ENCODE measurements around the gene BMP6.

The BMP6 gene

DNA sequence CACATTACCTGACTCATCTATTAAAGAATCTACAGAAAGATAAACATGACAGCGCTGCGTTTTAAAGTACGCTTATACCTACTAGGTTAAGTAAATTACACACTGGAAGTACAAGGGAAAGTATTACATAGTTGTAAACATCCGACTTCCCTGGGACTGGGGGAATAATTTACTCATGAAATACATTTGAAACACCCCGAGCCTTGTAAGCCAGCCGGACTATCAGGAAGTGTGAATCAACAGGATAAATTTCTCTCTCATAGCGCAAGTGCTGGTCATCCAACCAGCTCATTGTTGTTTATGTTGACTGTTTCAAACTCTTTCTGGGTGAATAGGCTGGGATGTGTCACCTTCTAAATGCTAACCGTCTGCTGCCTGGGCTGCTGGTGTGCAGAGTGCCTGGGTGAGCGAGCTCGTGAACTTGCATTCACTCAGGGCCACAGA, 4.9 kb downstream of the BMP6 start:
- Histone ChIP-seq H3K4me1 (ENCODE audit: insufficient read depth, low read length) (peaks cover 32% of the 10 kb centered on the region), H3K36me3 (ENCODE audit: insufficient read depth, low read length) (no peaks in the 10 kb centered on the region), H3K27ac (ENCODE audit: low read depth, low read length) (no peak overlapping the region), H3K9ac (ENCODE audit: low read depth, low read length) (no peak overlapping the region), H3K4me3 (ENCODE audit: low read length) (no peak overlapping the region), H3K9me3 (ENCODE audit: insufficient read depth, low read depth, low read length) (no peaks in the 10 kb centered on the region), H3K27me3 (ENCODE audit: insufficient read depth, low read length) (peaks cover 54% of the 10 kb centered on the region)
- WGBS, result 88% methylated on average over 10 of the region's 10 CpGs

DNA sequence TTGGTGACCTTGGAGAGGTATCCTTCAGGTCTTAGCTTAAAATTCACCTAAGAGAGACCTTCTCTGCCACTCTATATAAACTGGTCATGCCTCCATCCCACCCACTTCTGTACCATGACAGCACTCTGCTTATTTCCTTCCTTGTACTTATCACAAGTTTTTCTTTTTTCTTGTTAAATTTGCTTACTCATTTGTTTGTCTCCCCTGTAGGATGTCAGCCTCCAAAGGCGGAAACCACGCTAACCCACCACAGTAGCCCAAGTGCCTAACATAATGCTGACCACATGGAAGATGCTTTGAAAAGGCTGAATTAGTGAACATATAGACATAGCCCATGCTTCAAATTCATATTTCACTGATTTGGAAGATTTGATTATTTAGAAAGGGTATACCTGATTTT, 5.4 kb downstream of the BMP6 start:
- peaks cover 32% of the 10 kb centered on the region for H3K4me1 ChIP-seq (ENCODE audit: insufficient read depth, low read length)
- no peaks in the 10 kb centered on the region for H3K9me3 ChIP-seq (ENCODE audit: insufficient read depth, low read depth, low read length)
- H3K36me3 ChIP-seq (ENCODE audit: insufficient read depth, low read length), result no peaks in the 10 kb centered on the region
- no peak overlapping the region for H3K27ac ChIP-seq (ENCODE audit: low read depth, low read length)
- peaks cover 49% of the 10 kb centered on the region for H3K27me3 ChIP-seq (ENCODE audit: insufficient read depth, low read length)
- 100% methylated on average over 2 of the region's 2 CpGs for WGBS
- no peak overlapping the region for H3K9ac ChIP-seq (ENCODE audit: low read depth, low read length)
- H3K4me3 ChIP-seq (ENCODE audit: low read length), result no peak overlapping the region

DNA sequence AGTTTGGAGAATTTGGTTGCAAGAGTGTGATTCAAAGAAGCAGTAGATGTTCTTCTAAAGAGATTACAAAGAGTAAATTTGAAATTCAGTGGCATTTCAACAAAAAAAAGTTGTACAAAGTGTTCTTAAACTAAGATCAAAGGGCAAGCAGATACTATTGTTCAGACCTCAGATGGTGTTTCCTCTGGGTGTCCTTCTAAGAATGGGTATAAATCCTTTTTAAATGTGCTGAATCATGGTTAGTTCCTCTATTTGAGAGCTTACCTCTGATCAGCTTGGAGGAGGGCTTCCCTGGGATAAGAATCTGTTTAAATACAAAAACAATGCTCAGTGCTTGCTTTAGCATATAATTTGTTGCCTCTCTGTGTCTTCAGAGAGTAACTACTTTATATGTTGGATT, 6.3 kb downstream of the BMP6 start:
- H3K36me3 ChIP-seq (ENCODE audit: insufficient read depth, low read length), result no peaks in the 10 kb centered on the region
- no peak overlapping the region for H3K9ac ChIP-seq (ENCODE audit: low read depth, low read length)
- no peaks in the 10 kb centered on the region for H3K9me3 ChIP-seq (ENCODE audit: insufficient read depth, low read depth, low read length)
- no peak overlapping the region for H3K4me3 ChIP-seq (ENCODE audit: low read length)
- peaks cover 32% of the 10 kb centered on the region for H3K4me1 ChIP-seq (ENCODE audit: insufficient read depth, low read length)
- H3K27ac ChIP-seq (ENCODE audit: low read depth, low read length), result no peak overlapping the region
- H3K27me3 ChIP-seq (ENCODE audit: insufficient read depth, low read length), result peaks cover 40% of the 10 kb centered on the region

DNA sequence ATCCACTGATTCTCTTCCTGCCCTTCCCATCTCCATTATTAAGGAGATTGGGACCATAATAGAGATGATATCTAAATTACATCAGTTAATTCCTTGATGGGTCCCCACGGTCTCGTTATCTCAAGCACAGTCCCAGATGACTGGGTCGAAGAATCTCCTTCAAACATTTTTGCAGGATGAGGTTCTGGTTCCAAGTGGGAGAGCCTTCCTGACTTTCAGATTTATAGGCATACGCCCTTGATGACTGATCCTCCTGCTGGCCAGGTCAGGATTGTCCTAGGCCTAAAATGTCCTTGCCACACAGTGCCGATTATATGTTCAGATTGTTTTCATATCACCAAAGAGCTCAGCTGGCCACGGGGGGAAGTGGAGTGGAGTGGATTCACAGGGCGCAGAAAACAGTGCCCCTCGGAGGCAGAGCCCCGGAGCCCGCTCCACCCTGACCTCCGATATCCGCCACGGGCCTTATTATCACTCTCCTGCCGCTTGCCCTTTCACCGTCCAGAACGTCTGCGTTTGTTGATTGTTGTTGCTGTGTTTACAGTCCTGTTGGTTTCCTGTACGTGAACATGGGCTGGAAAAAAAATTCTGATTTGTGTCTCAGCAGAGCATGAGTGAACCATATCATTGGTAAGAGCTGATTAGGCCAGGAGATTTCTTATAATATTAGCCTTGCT, 8.9 kb downstream of the BMP6 start:
- Histone ChIP-seq H3K4me1 (ENCODE audit: insufficient read depth, low read length) (peaks cover 18% of the 10 kb centered on the region), H3K27ac (ENCODE audit: low read depth, low read length) (no peak overlapping the region), H3K36me3 (ENCODE audit: insufficient read depth, low read length) (no peaks in the 10 kb centered on the region), H3K4me3 (ENCODE audit: low read length) (no peak overlapping the region), H3K9me3 (ENCODE audit: insufficient read depth, low read depth, low read length) (no peaks in the 10 kb centered on the region), H3K27me3 (ENCODE audit: insufficient read depth, low read length) (peaks cover 14% of the 10 kb centered on the region), H3K9ac (ENCODE audit: low read depth, low read length) (no peak overlapping the region)
- 94% methylated on average over 18 of the region's 18 CpGs for WGBS

DNA sequence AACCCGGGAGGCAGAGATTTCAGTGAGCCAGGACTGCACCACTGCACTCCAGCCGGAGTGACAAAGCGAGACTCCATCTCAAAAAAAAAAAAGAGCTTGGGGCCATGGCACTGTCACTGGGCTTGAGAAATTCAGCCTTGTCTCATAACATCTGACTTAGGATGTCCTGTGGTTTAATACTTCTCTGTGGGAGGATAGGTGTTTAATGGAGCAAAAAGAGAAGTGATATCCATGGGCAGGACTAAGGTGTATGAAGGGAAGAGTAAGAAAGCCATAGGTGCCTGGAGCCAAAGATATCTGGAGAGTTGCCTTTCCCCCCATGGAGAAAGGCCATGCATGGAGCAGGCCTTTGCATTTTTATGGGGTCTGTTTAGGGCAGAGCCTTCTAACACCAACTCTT, 11.2 kb downstream of the BMP6 start:
- no peaks in the 10 kb centered on the region for H3K9me3 ChIP-seq (ENCODE audit: insufficient read depth, low read depth, low read length)
- H3K9ac ChIP-seq (ENCODE audit: low read depth, low read length), result no peak overlapping the region
- WGBS, result 98% methylated on average over 3 of the region's 3 CpGs
- no peak overlapping the region for H3K27ac ChIP-seq (ENCODE audit: low read depth, low read length)
- no peaks in the 10 kb centered on the region for H3K27me3 ChIP-seq (ENCODE audit: insufficient read depth, low read length)
- no peaks in the 10 kb centered on the region for H3K36me3 ChIP-seq (ENCODE audit: insufficient read depth, low read length)
- H3K4me3 ChIP-seq (ENCODE audit: low read length), result no peak overlapping the region
- H3K4me1 ChIP-seq (ENCODE audit: insufficient read depth, low read length), result peaks cover 5% of the 10 kb centered on the region

DNA sequence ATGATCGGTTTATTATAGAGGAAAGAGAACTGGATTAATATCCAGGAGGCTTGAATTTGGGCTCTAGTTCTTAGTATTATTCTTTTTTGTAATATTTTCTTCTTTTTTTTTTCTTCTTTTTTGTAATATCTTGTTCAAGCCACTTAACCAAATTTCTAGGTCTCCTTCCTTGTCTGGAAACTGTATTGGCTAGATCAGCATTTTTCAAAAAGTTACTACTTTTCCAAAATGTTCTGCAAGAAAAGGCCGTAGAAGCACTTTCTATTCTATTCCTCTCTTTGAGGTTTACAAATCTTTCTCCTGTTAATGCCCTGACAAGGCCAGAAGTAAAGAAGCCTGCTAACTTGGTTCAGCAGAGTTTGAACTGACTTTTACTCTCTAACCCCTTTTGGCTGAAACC, 12.0 kb downstream of the BMP6 start:
- no peaks in the 10 kb centered on the region for H3K9me3 ChIP-seq (ENCODE audit: insufficient read depth, low read depth, low read length)
- no peak overlapping the region for H3K9ac ChIP-seq (ENCODE audit: low read depth, low read length)
- no peaks in the 10 kb centered on the region for H3K4me1 ChIP-seq (ENCODE audit: insufficient read depth, low read length)
- H3K4me3 ChIP-seq (ENCODE audit: low read length), result no peak overlapping the region
- no peaks in the 10 kb centered on the region for H3K36me3 ChIP-seq (ENCODE audit: insufficient read depth, low read length)
- H3K27ac ChIP-seq (ENCODE audit: low read depth, low read length), result no peak overlapping the region
- H3K27me3 ChIP-seq (ENCODE audit: insufficient read depth, low read length), result no peaks in the 10 kb centered on the region
- WGBS, result 90% methylated on average over 2 of the region's 2 CpGs

DNA sequence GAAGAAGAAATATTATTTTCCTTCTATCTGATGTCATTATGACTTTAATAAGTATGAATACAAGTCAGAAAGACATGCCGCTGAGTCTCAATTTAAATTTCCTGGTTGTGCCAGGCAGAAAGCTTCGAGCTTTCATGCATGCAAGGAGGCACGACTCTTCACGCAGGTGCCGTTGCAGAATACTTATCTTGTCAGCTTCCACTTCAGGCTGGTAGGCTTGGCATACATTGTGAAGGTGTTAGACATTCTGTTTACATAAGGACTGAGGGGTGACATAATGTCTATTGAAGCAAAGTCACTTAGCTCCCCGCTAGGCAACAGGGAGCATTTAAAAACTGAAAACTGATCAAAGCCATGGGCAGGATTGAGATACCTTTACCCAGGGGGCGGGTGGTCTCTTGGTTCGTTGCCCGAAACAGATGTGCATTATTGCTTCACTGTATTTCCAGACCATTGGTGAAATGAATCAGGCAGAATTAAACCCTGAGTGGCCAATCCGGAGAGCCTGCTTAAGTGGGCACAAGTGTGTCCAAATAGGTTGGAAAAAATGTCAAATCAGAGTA, 16.4 kb downstream of the BMP6 start:
- Histone ChIP-seq H3K27me3 (ENCODE audit: insufficient read depth, low read length) (no peaks in the 10 kb centered on the region), H3K4me1 (ENCODE audit: insufficient read depth, low read length) (no peaks in the 10 kb centered on the region; the same call in 1 of the 2 replicates), H3K9me3 (ENCODE audit: insufficient read depth, low read depth, low read length) (no peaks in the 10 kb centered on the region), H3K27ac (ENCODE audit: low read depth, low read length) (no peak overlapping the region), H3K4me3 (ENCODE audit: low read length) (no peak overlapping the region), H3K36me3 (ENCODE audit: insufficient read depth, low read length) (no peaks in the 10 kb centered on the region), H3K9ac (ENCODE audit: low read depth, low read length) (no peak overlapping the region)
- WGBS, result 89% methylated on average over 10 of the region's 10 CpGs

DNA sequence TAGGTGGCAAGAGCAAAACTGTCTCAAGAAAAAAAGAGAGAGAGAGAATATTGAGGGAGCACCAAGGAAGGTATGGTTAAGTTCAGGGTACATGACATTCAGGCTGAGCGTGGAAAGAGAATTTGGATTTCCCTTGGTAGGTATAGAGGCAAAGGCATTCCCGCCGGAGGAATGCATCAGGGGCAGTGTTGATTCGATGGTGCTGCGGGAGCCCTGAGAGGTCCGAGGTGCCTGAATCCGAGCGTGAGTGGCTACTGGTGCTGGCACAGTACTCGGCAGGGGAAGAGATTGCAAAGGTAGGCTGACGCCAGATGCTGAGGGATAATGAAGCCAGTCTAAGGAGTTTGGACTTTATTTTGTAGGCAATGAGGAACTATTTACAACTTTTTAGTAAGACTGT, 20.0 kb downstream of the BMP6 start:
- Histone ChIP-seq H3K4me1 (ENCODE audit: insufficient read depth, low read length) (no peaks in the 10 kb centered on the region; the same call in 1 of the 2 replicates), H3K9me3 (ENCODE audit: insufficient read depth, low read depth, low read length) (no peaks in the 10 kb centered on the region), H3K27me3 (ENCODE audit: insufficient read depth, low read length) (no peaks in the 10 kb centered on the region), H3K36me3 (ENCODE audit: insufficient read depth, low read length) (no peaks in the 10 kb centered on the region), H3K9ac (ENCODE audit: low read depth, low read length) (no peak overlapping the region), H3K27ac (ENCODE audit: low read depth, low read length) (no peak overlapping the region), H3K4me3 (ENCODE audit: low read length) (no peak overlapping the region)
- WGBS, result 89% methylated on average over 10 of the region's 10 CpGs

DNA sequence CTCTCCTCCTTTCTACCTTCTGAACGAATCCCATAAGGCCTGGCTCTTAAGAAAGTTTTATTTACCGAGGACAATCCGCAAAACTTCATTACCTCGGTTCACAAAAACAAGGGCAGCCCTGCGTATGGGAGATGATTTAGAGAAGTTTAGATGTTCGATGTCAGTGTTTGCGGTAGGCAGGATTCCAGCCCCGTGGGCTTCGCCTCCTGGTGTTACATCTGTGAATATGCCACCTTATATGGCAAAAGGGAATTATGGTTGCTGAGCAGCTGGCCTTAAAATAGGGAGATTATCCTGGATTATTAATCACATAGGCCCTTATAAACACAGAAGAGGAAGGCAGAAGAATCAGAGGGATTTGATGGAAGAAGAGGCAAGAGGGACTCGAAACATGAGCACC, 21.1 kb downstream of the BMP6 start:
- 89% methylated on average over 10 of the region's 10 CpGs for WGBS
- no peak overlapping the region for H3K27ac ChIP-seq (ENCODE audit: low read depth, low read length)
- H3K4me3 ChIP-seq (ENCODE audit: low read length), result no peak overlapping the region
- H3K27me3 ChIP-seq (ENCODE audit: insufficient read depth, low read length), result no peaks in the 10 kb centered on the region
- no peaks in the 10 kb centered on the region for H3K36me3 ChIP-seq (ENCODE audit: insufficient read depth, low read length)
- no peak overlapping the region for H3K9ac ChIP-seq (ENCODE audit: low read depth, low read length)
- H3K9me3 ChIP-seq (ENCODE audit: insufficient read depth, low read depth, low read length), result no peaks in the 10 kb centered on the region
- H3K4me1 ChIP-seq (ENCODE audit: insufficient read depth, low read length), result no peaks in the 10 kb centered on the region; the same call in 1 of the 2 replicates

DNA sequence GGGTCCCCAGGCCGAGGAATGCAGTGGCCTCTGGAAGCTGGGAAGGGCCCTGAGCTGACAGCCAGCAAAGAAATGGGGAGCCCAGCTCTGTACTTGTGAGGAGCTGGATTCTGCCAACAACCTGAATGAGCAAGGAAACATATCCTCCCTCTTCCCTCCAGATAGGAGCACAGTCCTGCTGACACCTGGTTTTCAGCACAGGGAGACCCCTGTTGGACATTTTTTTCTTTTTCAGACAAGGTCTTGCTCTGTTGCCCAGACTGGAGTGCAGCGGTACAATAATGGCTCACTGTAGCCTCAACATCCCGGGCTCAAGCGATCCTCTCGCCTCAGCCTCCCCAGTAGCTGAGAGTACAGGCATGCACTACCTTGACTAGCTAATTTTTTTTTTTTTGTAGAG, 21.5 kb downstream of the BMP6 start:
- H3K4me3 ChIP-seq (ENCODE audit: low read length), result no peak overlapping the region
- H3K36me3 ChIP-seq (ENCODE audit: insufficient read depth, low read length), result no peaks in the 10 kb centered on the region
- no peaks in the 10 kb centered on the region; the same call in 1 of the 2 replicates for H3K4me1 ChIP-seq (ENCODE audit: insufficient read depth, low read length)
- no peaks in the 10 kb centered on the region for H3K27me3 ChIP-seq (ENCODE audit: insufficient read depth, low read length)
- no peaks in the 10 kb centered on the region for H3K9me3 ChIP-seq (ENCODE audit: insufficient read depth, low read depth, low read length)
- H3K9ac ChIP-seq (ENCODE audit: low read depth, low read length), result no peak overlapping the region
- WGBS, result 96% methylated on average over 5 of the region's 5 CpGs
- H3K27ac ChIP-seq (ENCODE audit: low read depth, low read length), result no peak overlapping the region

DNA sequence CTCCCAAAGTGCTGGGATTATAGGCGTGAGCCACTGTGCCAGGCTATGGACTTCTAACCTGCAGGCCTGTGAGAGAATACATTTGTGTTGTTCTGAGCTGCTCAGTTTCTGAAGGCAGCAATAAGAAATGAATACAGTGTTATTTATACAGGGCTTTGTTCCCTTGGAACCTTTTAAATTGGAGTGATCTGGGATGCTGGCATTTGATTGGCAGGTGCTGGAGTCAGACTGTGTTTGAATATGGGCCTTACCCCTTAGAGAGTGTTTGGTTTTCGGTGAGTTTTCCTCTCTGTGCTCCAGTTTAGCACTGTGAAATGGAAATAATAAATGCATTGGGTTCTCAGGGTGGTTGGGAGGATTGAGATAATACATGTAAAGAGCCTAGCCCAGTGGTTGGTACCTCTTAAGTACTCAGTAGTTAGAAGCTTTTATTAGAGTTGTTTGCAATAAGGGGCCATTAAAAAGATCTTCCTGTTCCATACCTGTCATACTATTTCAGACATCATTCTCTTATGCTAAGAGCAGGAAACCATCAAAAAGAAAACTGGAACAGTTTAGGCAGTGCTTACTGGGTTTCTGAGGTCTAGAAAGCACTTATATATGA, 22.1 kb downstream of the BMP6 start:
- no peak overlapping the region for H3K4me3 ChIP-seq (ENCODE audit: low read length)
- no peaks in the 10 kb centered on the region for H3K27me3 ChIP-seq (ENCODE audit: insufficient read depth, low read length)
- no peaks in the 10 kb centered on the region; the same call in 1 of the 2 replicates for H3K4me1 ChIP-seq (ENCODE audit: insufficient read depth, low read length)
- WGBS, result 93% methylated on average over 2 of the region's 2 CpGs
- H3K9me3 ChIP-seq (ENCODE audit: insufficient read depth, low read depth, low read length), result no peaks in the 10 kb centered on the region
- H3K36me3 ChIP-seq (ENCODE audit: insufficient read depth, low read length), result no peaks in the 10 kb centered on the region
- no peak overlapping the region for H3K9ac ChIP-seq (ENCODE audit: low read depth, low read length)
- no peak overlapping the region for H3K27ac ChIP-seq (ENCODE audit: low read depth, low read length)

All from HUES64 (cell line).